Measurements from ENCODE around the gene SARM1. TPM values are rescaled to one million over a fixed set of nuclear protein-coding genes. Genes with fewer than 3 reads are reported as not detected.
A peak's percentile ranks its signal among the peaks of the same experiment; 100 is the strongest.

SARM1 gene
- total RNA-seq, 1 experiment from 2014 or later, result 23.9 TPM

- H3K9ac ChIP-seq (ENCODE audit: low read length), result peak within 1 kb of the TSS; percentile 87
- peak within 1 kb of the TSS; percentile 89 for H3K4me3 ChIP-seq (ENCODE audit: low read length)
These were observed 14.2 kb upstream of the SARM1 start, which contains the start of gene POLDIP2 for GRCh38 chr17:28357061-28357900. Gene POLDIP2 (minus strand): TSS chr17:28357527. CDS start chr17:28357448, 79 bp downstream.

GRCh38 chr17:28357901-28358197, 13.6 kb upstream of the SARM1 start:
- Histone ChIP-seq H3K9me3 (ENCODE audit: low read length) (no peaks in the 10 kb centered on the region), H3K9ac (ENCODE audit: low read length) (peak overlapping the region; percentile 87), H3K27ac (ENCODE audit: low read length) (no peak overlapping the region), H3K27me3 (ENCODE audit: low read length) (no peaks in the 10 kb centered on the region), H3K4me2 (ENCODE audit: low read depth, low read length, poor library complexity, severe bottlenecking) (peak overlapping the region; percentile 92), H3K9me2 (replicated peaks; ENCODE audit: insufficient read depth, low read length) (no peaks in the 10 kb centered on the region), H3K4me1 (ENCODE audit: low read length) (peaks cover 27% of the 10 kb centered on the region), H3K4me3 (ENCODE audit: low read length) (peak overlapping the region; percentile 89), H2AFZ (ENCODE audit: low read length) (no peak overlapping the region), H3K36me3 (ENCODE audit: insufficient read depth, low read length) (peaks cover 41% of the 10 kb centered on the region; the same call in 1 of the 2 replicates), H4K20me1 (ENCODE audit: insufficient read depth, low read depth, low read length) (no peaks in the 10 kb centered on the region; the same call in 1 of the 2 replicates), H3K79me2 (ENCODE audit: low read length) (peaks cover 46% of the 10 kb centered on the region)
- peak; percentile 71 for DNase-seq

More at GRCh38 chr17:28357061-28357900, 14.2 kb upstream of the SARM1 start, which contains the start of gene POLDIP2:
- Histone ChIP-seq H4K20me1 (ENCODE audit: insufficient read depth, low read depth, low read length) (no peaks in the 10 kb centered on the region; the same call in 1 of the 2 replicates), H3K36me3 (ENCODE audit: insufficient read depth, low read length) (peaks cover 42% of the 10 kb centered on the region; the same call in 1 of the 2 replicates), H3K9me3 (ENCODE audit: low read length) (no peaks in the 10 kb centered on the region), H3K27ac (ENCODE audit: low read length) (peak within 1 kb of the TSS; percentile 6; the same call in 1 of the 2 replicates), H2AFZ (ENCODE audit: low read length) (0 out of 2 replicates have a peak within 1 kb of the TSS, but pooled peaks have one; percentile 57), H3K79me2 (ENCODE audit: low read length) (peaks cover 46% of the 10 kb centered on the region), H3K9me2 (replicated peaks; ENCODE audit: insufficient read depth, low read length) (no peaks in the 10 kb centered on the region), H3K27me3 (ENCODE audit: low read length) (no peaks in the 10 kb centered on the region), H3K4me1 (ENCODE audit: low read length) (peaks cover 27% of the 10 kb centered on the region), H3K4me2 (ENCODE audit: low read depth, low read length, poor library complexity, severe bottlenecking) (peak within 1 kb of the TSS; percentile 92)
- DNase-seq, result peak; percentile 98

GRCh38 chr17:28363186-28363585, 8.3 kb upstream of the SARM1 start:
- Histone ChIP-seq H3K36me3 (ENCODE audit: insufficient read depth, low read length) (peaks cover 21% of the 10 kb centered on the region), H3K79me2 (ENCODE audit: low read length) (peaks cover 14% of the 10 kb centered on the region), H3K9ac (ENCODE audit: low read length) (no peak overlapping the region), H3K4me3 (ENCODE audit: low read length) (no peak overlapping the region), H3K9me2 (replicated peaks; ENCODE audit: insufficient read depth, low read length) (no peaks in the 10 kb centered on the region), H3K27me3 (ENCODE audit: low read length) (no peaks in the 10 kb centered on the region), H3K9me3 (ENCODE audit: low read length) (no peaks in the 10 kb centered on the region), H4K20me1 (ENCODE audit: insufficient read depth, low read depth, low read length) (no peaks in the 10 kb centered on the region), H3K4me2 (ENCODE audit: low read depth, low read length, poor library complexity, severe bottlenecking) (no peak overlapping the region), H3K27ac (ENCODE audit: low read length) (no peak overlapping the region), H3K4me1 (ENCODE audit: low read length) (peaks cover 9% of the 10 kb centered on the region), H2AFZ (ENCODE audit: low read length) (no peak overlapping the region)
- no peak for DNase-seq

- Histone ChIP-seq H3K4me3 (ENCODE audit: low read length) (no peak overlapping the region), H3K9me3 (ENCODE audit: low read length) (no peaks in the 10 kb centered on the region), H3K9ac (ENCODE audit: low read length) (no peak overlapping the region), H4K20me1 (ENCODE audit: insufficient read depth, low read depth, low read length) (no peaks in the 10 kb centered on the region), H3K79me2 (ENCODE audit: low read length) (peaks cover 5% of the 10 kb centered on the region), H3K4me1 (ENCODE audit: low read length) (peaks cover 1% of the 10 kb centered on the region), H3K36me3 (ENCODE audit: insufficient read depth, low read length) (peaks cover 21% of the 10 kb centered on the region), H3K27me3 (ENCODE audit: low read length) (no peaks in the 10 kb centered on the region), H2AFZ (ENCODE audit: low read length) (no peak overlapping the region), H3K9me2 (replicated peaks; ENCODE audit: insufficient read depth, low read length) (no peaks in the 10 kb centered on the region), H3K4me2 (ENCODE audit: low read depth, low read length, poor library complexity, severe bottlenecking) (no peak overlapping the region), H3K27ac (ENCODE audit: low read length) (no peak overlapping the region)
- no peak for DNase-seq
These were observed 7.5 kb upstream of the SARM1 start for GRCh38 chr17:28363776-28364650.

- H4K20me1 ChIP-seq (ENCODE audit: insufficient read depth, low read depth, low read length), result no peaks in the 10 kb centered on the region
- no peak for DNase-seq
These were observed 6.7 kb upstream of the SARM1 start, which contains the start of gene SEBOX for GRCh38 chr17:28364665-28365363. Gene SEBOX (minus strand): TSS chr17:28365199. CDS start chr17:28365151, 48 bp downstream.

GRCh38 chr17:28365487-28365886, 6.0 kb upstream of the SARM1 start:
- H2AFZ ChIP-seq (ENCODE audit: low read length), result no peak overlapping the region
- no peak overlapping the region for H3K9ac ChIP-seq (ENCODE audit: low read length)

More at GRCh38 chr17:28364665-28365363, 6.7 kb upstream of the SARM1 start, which contains the start of gene SEBOX:
- H2AFZ ChIP-seq (ENCODE audit: low read length), result no peak within 1 kb of the TSS
- H3K4me2 ChIP-seq (ENCODE audit: low read depth, low read length, poor library complexity, severe bottlenecking), result no peak within 1 kb of the TSS
- H3K27ac ChIP-seq (ENCODE audit: low read length), result no peak within 1 kb of the TSS
- H3K79me2 ChIP-seq (ENCODE audit: low read length), result no peaks in the 10 kb centered on the region
- H3K4me1 ChIP-seq (ENCODE audit: low read length), result no peaks in the 10 kb centered on the region
- H3K9ac ChIP-seq (ENCODE audit: low read length), result no peak within 1 kb of the TSS
- no peaks in the 10 kb centered on the region for H3K9me3 ChIP-seq (ENCODE audit: low read length)
- H3K4me3 ChIP-seq (ENCODE audit: low read length), result no peak within 1 kb of the TSS
- H3K27me3 ChIP-seq (ENCODE audit: low read length), result no peaks in the 10 kb centered on the region
- no peaks in the 10 kb centered on the region for H3K9me2 ChIP-seq (replicated peaks; ENCODE audit: insufficient read depth, low read length)
- peaks cover 17% of the 10 kb centered on the region for H3K36me3 ChIP-seq (ENCODE audit: insufficient read depth, low read length)

GRCh38 chr17:28366605-28367004, 4.9 kb upstream of the SARM1 start:
- Histone ChIP-seq H4K20me1 (ENCODE audit: insufficient read depth, low read depth, low read length) (no peaks in the 10 kb centered on the region), H3K27me3 (ENCODE audit: low read length) (no peaks in the 10 kb centered on the region), H2AFZ (ENCODE audit: low read length) (no peak overlapping the region), H3K36me3 (ENCODE audit: insufficient read depth, low read length) (peaks cover 4% of the 10 kb centered on the region), H3K9me2 (replicated peaks; ENCODE audit: insufficient read depth, low read length) (no peaks in the 10 kb centered on the region), H3K79me2 (ENCODE audit: low read length) (no peaks in the 10 kb centered on the region), H3K27ac (ENCODE audit: low read length) (no peak overlapping the region), H3K4me2 (ENCODE audit: low read depth, low read length, poor library complexity, severe bottlenecking) (no peak overlapping the region), H3K4me1 (ENCODE audit: low read length) (peaks cover 8% of the 10 kb centered on the region), H3K9me3 (ENCODE audit: low read length) (no peaks in the 10 kb centered on the region), H3K4me3 (ENCODE audit: low read length) (no peak overlapping the region), H3K9ac (ENCODE audit: low read length) (no peak overlapping the region)
- DNase-seq, result peak; percentile 62

More at GRCh38 chr17:28365487-28365886, 6.0 kb upstream of the SARM1 start:
- DNase-seq, result no peak
- Histone ChIP-seq H3K79me2 (ENCODE audit: low read length) (no peaks in the 10 kb centered on the region), H3K36me3 (ENCODE audit: insufficient read depth, low read length) (peaks cover 12% of the 10 kb centered on the region), H3K4me2 (ENCODE audit: low read depth, low read length, poor library complexity, severe bottlenecking) (no peak overlapping the region), H3K27me3 (ENCODE audit: low read length) (no peaks in the 10 kb centered on the region), H3K4me1 (ENCODE audit: low read length) (peaks cover under 1% of the 10 kb centered on the region; the same call in 1 of the 2 replicates), H3K27ac (ENCODE audit: low read length) (no peak overlapping the region), H3K9me3 (ENCODE audit: low read length) (no peaks in the 10 kb centered on the region), H3K9me2 (replicated peaks; ENCODE audit: insufficient read depth, low read length) (no peaks in the 10 kb centered on the region), H4K20me1 (ENCODE audit: insufficient read depth, low read depth, low read length) (no peaks in the 10 kb centered on the region), H3K4me3 (ENCODE audit: low read length) (no peak overlapping the region)

Data from Karpas-422 (cell line).